ENCODE measurements around the gene GCGR.

The GCGR gene

GRCh38 chr17:81808778-81809555 lies 5.0 kb downstream of the GCGR start:
- no peak for DNase-seq (ENCODE audit: low read depth)
- no peak for TF ChIP-seq CTCF (IDR thresholded peaks at IDR 0.05; ENCODE audit: insufficient read depth, low read depth, low read length, missing control alignments)

GRCh38 chr17:81809556-81809998 lies 5.6 kb downstream of the GCGR start:
- DNase-seq (ENCODE audit: low read depth): no peak

More at GRCh38 chr17:81808778-81809555, 5.0 kb downstream of the GCGR start:
- no peak overlapping the region for H3K4me3 ChIP-seq (ENCODE audit: low read length)

GRCh38 chr17:81810476-81810875 lies 6.5 kb downstream of the GCGR start:
- no peak for DNase-seq (ENCODE audit: low read depth)
- no peak overlapping the region for H3K4me3 ChIP-seq (ENCODE audit: low read length)
- no peak for TF ChIP-seq CTCF (IDR thresholded peaks at IDR 0.05; ENCODE audit: insufficient read depth, low read depth, low read length, missing control alignments)

More at GRCh38 chr17:81809556-81809998, 5.6 kb downstream of the GCGR start:
- TF ChIP-seq CTCF (IDR thresholded peaks at IDR 0.05; ENCODE audit: insufficient read depth, low read depth, low read length, missing control alignments): no peak
- no peak overlapping the region for H3K4me3 ChIP-seq (ENCODE audit: low read length)

GRCh38 chr17:81810892-81811704 lies 7.1 kb downstream of the GCGR start:
- DNase-seq (ENCODE audit: low read depth): no peak
- no peak overlapping the region for H3K4me3 ChIP-seq (ENCODE audit: low read length)
- TF ChIP-seq CTCF (IDR thresholded peaks at IDR 0.05; ENCODE audit: insufficient read depth, low read depth, low read length, missing control alignments): no peak

GRCh38 chr17:81811705-81812570 lies 8.0 kb downstream of the GCGR start:
- no peak for TF ChIP-seq CTCF (IDR thresholded peaks at IDR 0.05; ENCODE audit: insufficient read depth, low read depth, low read length, missing control alignments)
- no peak overlapping the region for H3K4me3 ChIP-seq (ENCODE audit: low read length)

GRCh38 chr17:81812571-81813370 lies 8.8 kb downstream of the GCGR start:
- H3K4me3 ChIP-seq (ENCODE audit: low read length): no peak overlapping the region
- no peak for DNase-seq (ENCODE audit: low read depth)
- TF ChIP-seq CTCF (IDR thresholded peaks at IDR 0.05; ENCODE audit: insufficient read depth, low read depth, low read length, missing control alignments): no peak

More at GRCh38 chr17:81811705-81812570, 8.0 kb downstream of the GCGR start:
- DNase-seq (ENCODE audit: low read depth): no peak

Measured in epithelial cell of esophagus (primary cell).